ENCODE data around the gene VKORC1L1.
"Not testable (repeated sequence)": the region's sequence is repeated elsewhere in the genome, so short reads cannot be mapped to it uniquely, and the experiment has no call there.

The VKORC1L1 gene

GRCh38 chr7:65896279-65896870 lies 23.5 kb downstream of the VKORC1L1 start:
- no peak overlapping the region for H3K27ac ChIP-seq
- no peak for TF ChIP-seq CTCF (conservative IDR thresholded peaks at IDR 0.05)

GRCh38 chr7:65897289-65897688 lies 24.4 kb downstream of the VKORC1L1 start:
- not testable (repeated sequence) for H3K27ac ChIP-seq

DNA sequence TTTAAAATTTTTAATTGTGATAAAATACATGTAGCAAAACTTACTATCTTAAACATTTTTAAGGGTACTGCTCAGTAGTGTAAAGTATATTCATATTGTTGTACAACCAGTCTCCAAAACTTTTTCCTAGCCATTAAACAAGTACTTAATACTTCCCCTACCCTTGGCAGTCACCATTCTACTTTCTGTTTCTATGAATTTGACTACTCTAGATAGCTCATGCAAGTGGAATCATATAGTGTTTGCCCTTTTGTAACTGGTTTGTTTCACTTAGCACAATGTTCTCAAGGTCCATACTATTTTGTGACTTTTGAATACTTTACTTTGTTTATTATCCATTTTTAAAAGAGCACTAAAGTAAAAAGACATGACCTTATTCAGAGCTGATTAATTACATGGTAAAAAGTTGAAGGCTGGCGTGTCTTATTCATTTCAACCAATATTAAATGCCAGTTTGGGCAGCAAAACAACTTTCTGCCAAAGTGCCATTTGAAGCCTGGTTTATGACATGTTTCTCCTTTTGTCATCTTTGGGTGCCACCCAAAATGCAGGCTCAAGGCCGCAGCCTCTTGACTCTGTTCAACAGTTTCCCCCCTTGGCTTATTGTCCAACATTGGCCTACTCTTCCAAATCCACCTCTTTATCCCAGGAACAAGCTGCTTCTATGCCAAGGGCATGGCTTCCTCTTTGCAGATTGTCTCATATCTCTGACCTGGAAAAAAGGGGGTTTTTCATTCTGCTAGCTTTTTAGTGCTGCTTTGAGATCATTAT lies 26.0 kb downstream of the VKORC1L1 start:
- not testable (repeated sequence) for H3K27ac ChIP-seq

- TF ChIP-seq CTCF (conservative IDR thresholded peaks at IDR 0.05): no peak
These were observed 29.4 kb downstream of the VKORC1L1 start for GRCh38 chr7:65902306-65902705.

GRCh38 chr7:65907501-65908198 lies 34.8 kb downstream of the VKORC1L1 start:
- H3K27ac ChIP-seq: peak overlapping the region; percentile 77
- TF ChIP-seq CTCF (conservative IDR thresholded peaks at IDR 0.05): no peak

More at GRCh38 chr7:65902306-65902705, 29.4 kb downstream of the VKORC1L1 start:
- H3K27ac ChIP-seq: no peak overlapping the region

DNA sequence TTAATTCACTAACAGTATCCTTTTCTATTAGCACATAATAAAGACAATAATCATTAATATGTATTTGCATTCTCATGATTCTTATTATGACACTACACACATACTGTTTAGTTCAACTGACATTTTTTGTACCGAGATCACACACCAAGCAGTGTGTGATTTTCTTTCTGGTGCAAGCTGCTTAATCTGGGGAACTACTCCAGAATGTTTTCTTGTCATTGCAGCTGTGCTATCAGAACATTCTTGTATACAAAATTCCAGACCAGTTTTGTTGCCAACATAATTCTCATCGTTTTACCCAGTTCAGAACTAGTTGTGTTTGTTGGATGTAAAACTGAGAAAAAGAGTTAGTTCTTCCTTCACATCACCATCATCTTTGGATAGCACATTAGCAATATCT lies 37.4 kb downstream of the VKORC1L1 start:
- H3K27ac ChIP-seq: no peak overlapping the region
- TF ChIP-seq CTCF (conservative IDR thresholded peaks at IDR 0.05): no peak

- TF ChIP-seq CTCF (conservative IDR thresholded peaks at IDR 0.05): no peak
- no peak overlapping the region for H3K27ac ChIP-seq
These were observed 39.4 kb downstream of the VKORC1L1 start for GRCh38 chr7:65912237-65912636.

GRCh38 chr7:65915921-65916657 lies 43.2 kb downstream of the VKORC1L1 start:
- H3K27ac ChIP-seq: no peak overlapping the region
- TF ChIP-seq CTCF (conservative IDR thresholded peaks at IDR 0.05): no peak
